ENCODE measurements around the gene DMAC2.
"Not testable (repeated sequence)": the region's sequence is repeated elsewhere in the genome, so short reads cannot be mapped to it uniquely, and the experiment has no call there.

DMAC2 gene

DNA sequence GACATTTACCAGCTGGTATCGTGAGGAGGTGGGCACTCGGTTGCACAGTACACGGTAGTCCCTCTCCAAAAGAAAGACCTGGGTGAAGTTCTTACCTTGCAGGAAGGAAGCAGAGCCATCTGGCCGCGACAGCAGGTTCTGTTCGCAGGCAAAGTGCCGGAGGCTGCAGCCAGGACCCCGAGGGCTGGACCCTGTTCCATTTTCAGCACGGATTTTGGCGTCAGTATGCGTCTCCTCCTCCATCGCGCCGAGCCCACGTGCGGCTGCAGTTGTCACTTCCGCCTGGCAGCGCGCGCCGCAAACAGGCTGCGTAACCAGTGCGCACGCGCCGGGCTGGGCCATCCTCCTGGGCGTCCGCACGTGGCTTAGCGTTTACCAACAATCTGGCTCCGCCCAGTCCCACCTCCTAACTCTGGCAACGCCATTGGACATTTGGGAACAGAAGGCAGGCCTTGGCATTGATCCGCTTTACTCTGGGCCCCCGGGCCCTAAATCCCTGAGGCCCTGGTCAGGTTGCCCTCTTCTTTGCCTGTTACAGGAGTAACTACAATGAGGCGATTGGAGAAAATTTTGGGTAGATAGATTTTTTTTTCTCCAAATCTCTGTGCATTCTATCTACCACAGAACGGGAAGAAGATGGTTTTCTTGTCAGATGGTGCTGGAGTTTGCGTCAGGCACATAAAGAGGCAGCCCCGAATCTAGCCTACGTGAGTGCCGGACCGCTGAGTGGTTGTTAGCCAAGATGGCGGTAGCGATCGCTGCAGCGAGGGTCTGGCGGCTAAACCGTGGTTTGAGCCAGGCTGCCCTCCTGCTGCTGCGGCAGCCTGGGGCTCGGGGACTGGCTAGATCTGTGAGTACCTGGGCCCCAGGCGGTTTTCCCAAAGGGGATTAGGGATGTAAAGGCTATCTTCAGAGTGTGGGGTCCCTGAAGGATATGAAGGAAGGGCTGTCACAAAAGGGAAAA, 42.3 kb downstream of the DMAC2 start, which contains the start of the genes BCKDHA and EXOSC5:
BCKDHA (plus strand) TSS at position 733 of the 964 bp plus-strand sequence; CDS start at position 743, 10 bp downstream.
EXOSC5 (minus strand) TSS at position 274 of the 964 bp plus-strand sequence; CDS start at position 243, 31 bp downstream.
- peak; percentile 99 for DNase-seq

DNA sequence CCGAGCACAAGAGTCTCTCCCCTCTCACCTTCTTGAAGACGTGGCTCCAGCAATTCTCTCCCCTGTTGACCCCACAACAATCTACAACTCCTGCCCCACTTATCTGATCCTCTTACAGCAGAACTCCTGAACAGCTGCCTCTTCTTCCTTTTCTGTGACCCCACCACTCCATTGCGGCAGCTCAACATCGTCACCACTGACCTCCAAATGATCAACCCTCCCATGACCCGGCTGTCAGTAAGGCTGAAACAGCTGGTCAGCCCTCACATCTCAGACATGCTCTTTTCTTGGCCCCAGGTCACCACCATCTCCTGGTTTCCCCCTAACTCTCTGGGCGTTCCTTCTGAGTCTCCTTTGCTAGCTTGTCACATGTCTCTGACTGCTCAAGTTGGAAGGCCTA, 44.4 kb downstream of the DMAC2 start:
- no peak for DNase-seq

DNA sequence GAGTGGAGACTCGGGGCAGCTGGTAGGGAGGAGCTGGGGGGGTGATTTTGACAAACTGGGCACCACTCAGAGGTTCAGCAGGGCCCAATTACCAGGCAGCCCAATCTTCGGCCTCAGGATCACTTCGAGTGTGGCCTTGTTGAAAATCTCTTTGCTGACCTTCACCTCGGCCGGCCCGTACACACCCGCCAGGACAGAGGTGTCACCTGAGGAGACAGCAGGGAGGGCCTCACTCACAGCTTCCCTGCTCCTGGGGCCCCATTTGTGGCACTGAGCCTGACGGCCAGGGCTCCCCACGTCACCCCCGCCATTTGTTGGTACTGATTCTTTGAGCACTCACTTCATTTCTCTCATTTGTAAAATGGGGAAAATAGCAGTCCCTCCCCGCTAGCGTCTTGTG, 46.9 kb downstream of the DMAC2 start:
- no peak for DNase-seq

DNA sequence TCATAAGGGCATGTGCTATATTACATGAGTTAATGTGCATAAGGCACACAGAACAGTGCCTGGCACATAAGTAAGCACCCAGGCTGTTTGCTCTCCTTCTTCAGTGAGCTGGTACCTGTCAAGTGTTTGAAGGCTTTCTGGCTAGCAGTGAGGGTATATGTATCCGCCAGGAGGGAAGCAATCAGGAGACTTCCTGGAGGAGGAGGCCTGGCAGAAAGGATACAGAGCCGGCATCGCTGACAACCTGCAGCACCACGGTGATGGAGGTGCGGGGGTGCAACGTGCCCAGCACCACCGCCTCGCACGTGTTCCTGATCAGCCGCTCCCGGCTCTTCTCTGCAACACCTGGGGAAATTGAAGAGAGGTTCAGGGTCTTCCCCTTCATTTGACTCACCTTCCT, 48.1 kb downstream of the DMAC2 start:
- DNase-seq = no peak

DNA sequence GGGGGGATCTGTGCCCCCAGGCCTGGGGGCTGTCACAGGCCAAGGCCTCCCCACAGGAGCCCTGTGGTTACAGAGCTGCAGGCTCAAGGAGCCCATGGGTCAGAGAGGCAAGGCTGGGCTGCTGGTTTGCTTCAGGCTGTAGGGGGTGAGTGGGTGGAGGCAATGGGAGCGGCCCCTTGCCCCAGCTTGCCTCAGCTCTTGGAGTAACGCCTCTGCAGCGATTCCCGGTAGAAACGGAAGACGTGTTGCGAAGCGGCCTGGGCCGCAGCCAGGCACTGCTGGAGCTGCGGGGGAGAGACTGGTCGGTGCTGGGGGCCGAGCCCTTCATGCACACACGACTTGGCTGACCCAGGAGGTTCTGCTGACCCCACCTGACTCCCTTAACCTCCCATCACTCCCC, 53.3 kb downstream of the DMAC2 start:
- no peak for DNase-seq

DNA sequence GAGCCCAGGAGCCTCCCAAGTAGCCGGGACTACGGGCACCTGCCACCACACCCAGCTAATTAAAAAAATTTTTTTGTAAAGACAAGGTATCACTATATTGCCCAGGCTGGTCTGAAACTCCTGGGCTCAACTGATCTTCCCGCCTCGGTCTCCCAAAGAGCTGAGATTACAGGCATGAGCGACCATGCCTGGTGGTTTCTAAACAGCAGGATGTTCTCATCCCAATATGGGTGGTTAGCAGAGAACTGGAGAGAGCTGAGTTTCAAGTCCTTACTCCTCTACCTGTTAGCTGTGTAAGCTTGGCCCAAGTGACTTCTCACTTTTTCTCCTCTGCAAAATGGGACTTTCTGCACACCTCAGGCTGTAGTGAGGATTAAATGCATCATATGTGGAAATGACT, 55.4 kb downstream of the DMAC2 start:
- DNase-seq = no peak

DNA sequence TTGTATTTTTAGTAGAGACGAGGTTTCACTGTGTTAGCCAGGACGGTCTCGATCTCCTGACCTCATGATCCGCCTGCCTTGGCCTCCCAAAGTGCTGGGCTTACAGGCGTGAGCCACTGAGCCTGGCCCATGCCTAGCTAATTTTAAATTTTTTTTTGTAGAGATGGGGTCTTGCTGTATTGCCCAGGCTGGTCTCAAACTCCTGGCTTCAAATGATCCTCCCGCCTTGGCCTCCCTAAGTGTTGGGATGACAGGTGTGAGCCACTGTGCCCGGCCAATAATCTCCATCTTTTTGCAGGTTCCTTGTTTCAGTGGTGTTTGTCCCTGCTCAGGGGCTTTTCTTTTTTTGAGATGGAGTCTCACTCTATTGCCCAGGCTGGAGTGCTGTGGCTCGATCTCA, 58.2 kb downstream of the DMAC2 start:
- not testable (repeated sequence) for DNase-seq

Data from femur (tissue), 1 donor.